ACC112 (cell line): ENCODE data around the gene PLEKHG1.

Experiments used
- H2AFZ ChIP-seq: fragments of 200-600 bp; sonication (generic); one replicate; pipeline ENCODE4 v1.6.0; 2017; ENCODE audit warnings: antibody characterized with exemption, low read length; ENCODE audit not compliant: unreplicated experiment
- H3K27ac ChIP-seq: fragments of 200-600 bp; sonication (generic); 2 replicates; pipeline ENCODE4 v1.5.1; 2014; ENCODE audit warnings: low read depth, mild to moderate bottlenecking, antibody characterized with exemption, low read length, moderate library complexity
- H3K27me3 ChIP-seq: fragments of 200-600 bp; sonication (generic); 2 replicates; pipeline ENCODE4 v1.6.1; 2014; ENCODE audit warnings: mild to moderate bottlenecking, antibody characterized with exemption, low read length, moderate library complexity, mixed read lengths; ENCODE audit not compliant: insufficient read depth
- H3K36me3 ChIP-seq: fragments of 200-600 bp; sonication (generic); 2 replicates; pipeline ENCODE4 v1.6.1; 2016; ENCODE audit warnings: mild to moderate bottlenecking, antibody characterized with exemption, low read length, moderate library complexity, mixed read lengths; ENCODE audit not compliant: insufficient read depth
- H3K4me1 ChIP-seq: fragments of 200-600 bp; sonication (generic); one replicate; pipeline ENCODE4 v1.6.1; 2016; ENCODE audit warnings: low read length, mixed read lengths; ENCODE audit not compliant: insufficient read depth, unreplicated experiment, control insufficient read depth
- H3K4me3 ChIP-seq: fragments of 200-600 bp; sonication (generic); 2 replicates; pipeline ENCODE4 v1.5.1; 2014; ENCODE audit warnings: mild to moderate bottlenecking, low read depth, low read length
- H3K79me2 ChIP-seq: fragments of 200-600 bp; sonication (generic); one replicate; pipeline ENCODE4 v1.6.0; 2016; ENCODE audit warnings: low read length; ENCODE audit not compliant: control insufficient read depth, unreplicated experiment, insufficient read depth

The PLEKHG1 gene

DNA sequence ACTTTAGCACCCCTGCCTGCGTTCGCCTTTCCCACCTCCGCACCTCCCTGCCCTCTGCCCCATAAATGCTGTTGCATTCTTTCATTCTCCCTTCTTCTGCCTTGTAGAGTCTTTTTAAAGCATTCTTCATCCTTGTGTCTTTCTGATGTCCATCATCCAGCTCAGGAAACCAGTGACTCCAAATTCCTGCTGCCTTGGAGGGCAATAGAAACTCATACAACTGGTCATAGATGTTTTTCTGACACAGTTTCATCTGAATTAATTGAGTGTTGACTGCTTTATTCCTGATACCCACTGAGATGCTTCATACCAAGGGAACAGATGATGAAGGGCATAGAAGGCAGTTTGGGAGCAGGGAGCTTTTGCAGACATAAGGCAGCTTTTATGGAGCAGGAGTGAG, 19.6 kb downstream of the PLEKHG1 start:
- Histone ChIP-seq H3K27ac (no peak overlapping the region), H3K27me3 (peaks cover 57% of the 10 kb centered on the region)

GRCh38 chr6:150620244-150620643, 20.6 kb downstream of the PLEKHG1 start:
- Histone ChIP-seq H3K4me1 (no peaks in the 10 kb centered on the region), H3K27me3 (peaks cover 48% of the 10 kb centered on the region), H2AFZ (no peak overlapping the region), H3K4me3 (no peak overlapping the region), H3K36me3 (no peaks in the 10 kb centered on the region), H3K79me2 (no peaks in the 10 kb centered on the region), H3K27ac (no peak overlapping the region)

More for the DNA sequence above, 19.6 kb downstream of the PLEKHG1 start:
- Histone ChIP-seq H3K4me3 (no peak overlapping the region), H3K79me2 (no peaks in the 10 kb centered on the region), H2AFZ (no peak overlapping the region), H3K4me1 (no peaks in the 10 kb centered on the region), H3K36me3 (no peaks in the 10 kb centered on the region)

DNA sequence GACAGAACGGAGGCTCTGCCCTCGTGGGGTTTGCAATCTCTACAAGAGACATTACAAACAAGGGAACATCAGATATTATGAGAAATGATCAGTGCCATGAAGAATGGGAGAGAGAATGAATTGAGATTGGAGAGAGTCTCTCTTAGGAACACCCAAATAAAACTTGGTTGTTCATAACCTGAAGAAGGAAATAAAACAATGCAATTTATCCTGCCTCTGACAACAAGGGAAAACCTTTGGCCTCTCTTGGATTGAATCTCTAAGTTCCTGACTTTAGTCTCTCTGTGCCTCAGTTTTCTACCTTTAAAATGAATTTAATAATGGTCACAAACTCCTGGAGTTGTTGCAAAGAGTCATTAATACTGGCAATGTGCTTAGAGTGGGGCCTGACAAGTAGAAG, 21.1 kb downstream of the PLEKHG1 start:
- H3K79me2 ChIP-seq, result no peaks in the 10 kb centered on the region
- no peaks in the 10 kb centered on the region for H3K36me3 ChIP-seq
- no peak overlapping the region for H2AFZ ChIP-seq
- no peaks in the 10 kb centered on the region for H3K4me1 ChIP-seq
- no peak overlapping the region for H3K4me3 ChIP-seq
- H3K27me3 ChIP-seq, result peaks cover 43% of the 10 kb centered on the region
- no peak overlapping the region for H3K27ac ChIP-seq

GRCh38 chr6:150622476-150622875, 22.8 kb downstream of the PLEKHG1 start:
- Histone ChIP-seq H3K27me3 (peaks cover 27% of the 10 kb centered on the region; the same call in 1 of the 2 replicates), H3K4me3 (no peak overlapping the region), H3K79me2 (no peaks in the 10 kb centered on the region), H3K36me3 (no peaks in the 10 kb centered on the region), H3K4me1 (no peaks in the 10 kb centered on the region), H2AFZ (no peak overlapping the region), H3K27ac (no peak overlapping the region)

GRCh38 chr6:150622941-150623874, 23.5 kb downstream of the PLEKHG1 start:
- H3K27ac ChIP-seq, result no peak overlapping the region
- no peaks in the 10 kb centered on the region for H3K4me1 ChIP-seq
- peaks cover 25% of the 10 kb centered on the region; the same call in 1 of the 2 replicates for H3K27me3 ChIP-seq
- no peak overlapping the region for H3K4me3 ChIP-seq
- no peak overlapping the region for H2AFZ ChIP-seq
- H3K36me3 ChIP-seq, result no peaks in the 10 kb centered on the region
- no peaks in the 10 kb centered on the region for H3K79me2 ChIP-seq

DNA sequence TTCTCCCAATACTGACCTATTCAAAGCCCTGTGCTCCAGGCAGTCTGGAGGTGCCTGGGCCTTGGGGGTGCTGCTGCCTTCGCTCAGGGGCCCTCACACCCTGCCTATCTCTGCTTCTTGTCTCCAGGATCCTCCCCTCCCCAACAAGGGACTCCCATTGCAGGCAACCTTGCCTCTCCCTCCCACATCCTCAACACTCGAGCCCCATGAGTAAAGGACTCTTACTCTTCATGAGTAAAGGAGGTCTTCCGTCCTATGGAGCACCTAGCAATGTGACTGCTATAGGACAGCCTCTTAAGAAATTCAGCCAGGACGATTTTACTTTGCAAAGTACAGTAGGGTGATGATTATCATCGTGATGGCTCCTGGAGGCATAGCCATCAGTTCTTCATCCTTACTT, 24.5 kb downstream of the PLEKHG1 start:
- Histone ChIP-seq H3K27me3 (peaks cover 28% of the 10 kb centered on the region; the same call in 1 of the 2 replicates), H2AFZ (no peak overlapping the region), H3K79me2 (no peaks in the 10 kb centered on the region), H3K4me3 (no peak overlapping the region), H3K27ac (no peak overlapping the region), H3K36me3 (no peaks in the 10 kb centered on the region), H3K4me1 (no peaks in the 10 kb centered on the region)

DNA sequence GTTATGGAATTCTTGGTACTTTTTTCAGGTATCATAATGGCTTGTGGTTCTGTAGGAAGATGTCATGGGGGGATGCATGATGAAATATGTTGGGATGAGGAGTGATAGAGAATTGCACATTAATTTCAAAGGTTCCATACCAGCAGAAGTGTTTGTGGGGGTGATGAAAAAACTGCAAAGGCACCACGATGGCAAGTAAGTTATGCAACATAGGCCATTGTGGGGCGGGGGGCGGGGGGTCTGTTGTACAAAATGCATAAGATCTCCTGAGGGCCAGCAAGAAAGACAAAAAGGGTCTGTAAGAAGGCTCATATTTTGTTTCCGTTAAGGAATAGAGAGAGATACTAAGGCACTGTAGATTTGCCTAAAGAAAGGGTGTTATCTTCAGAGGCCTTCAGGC, 26.2 kb downstream of the PLEKHG1 start:
- no peak overlapping the region for H3K4me3 ChIP-seq
- H2AFZ ChIP-seq, result no peak overlapping the region
- H3K79me2 ChIP-seq, result no peaks in the 10 kb centered on the region
- H3K4me1 ChIP-seq, result no peaks in the 10 kb centered on the region
- peaks cover 22% of the 10 kb centered on the region; the same call in 1 of the 2 replicates for H3K27me3 ChIP-seq
- H3K36me3 ChIP-seq, result no peaks in the 10 kb centered on the region
- H3K27ac ChIP-seq, result no peak overlapping the region

DNA sequence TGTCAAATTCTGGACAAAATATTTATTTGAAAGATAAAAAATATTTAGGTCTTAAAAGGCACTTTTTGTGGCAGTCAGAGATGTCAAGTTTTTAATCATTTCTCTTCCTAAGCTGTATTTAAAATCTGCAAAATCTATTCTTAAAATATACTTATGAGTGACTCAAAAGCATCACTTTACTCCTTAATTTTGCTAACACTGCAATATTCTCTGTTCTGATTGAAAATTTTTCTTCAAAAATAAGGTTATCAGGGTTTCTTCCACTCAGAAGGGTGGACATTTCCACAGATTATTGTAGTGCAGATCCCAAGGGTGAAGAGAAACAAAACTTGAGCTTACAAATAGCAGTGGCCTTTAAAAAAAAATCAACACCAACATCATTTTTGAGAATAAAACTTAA, 27.5 kb downstream of the PLEKHG1 start:
- H3K27me3 ChIP-seq, result peaks cover 24% of the 10 kb centered on the region; the same call in 1 of the 2 replicates
- no peaks in the 10 kb centered on the region for H3K36me3 ChIP-seq
- no peak overlapping the region for H2AFZ ChIP-seq
- H3K27ac ChIP-seq, result no peak overlapping the region
- no peaks in the 10 kb centered on the region for H3K79me2 ChIP-seq
- H3K4me3 ChIP-seq, result no peak overlapping the region
- H3K4me1 ChIP-seq, result no peaks in the 10 kb centered on the region

DNA sequence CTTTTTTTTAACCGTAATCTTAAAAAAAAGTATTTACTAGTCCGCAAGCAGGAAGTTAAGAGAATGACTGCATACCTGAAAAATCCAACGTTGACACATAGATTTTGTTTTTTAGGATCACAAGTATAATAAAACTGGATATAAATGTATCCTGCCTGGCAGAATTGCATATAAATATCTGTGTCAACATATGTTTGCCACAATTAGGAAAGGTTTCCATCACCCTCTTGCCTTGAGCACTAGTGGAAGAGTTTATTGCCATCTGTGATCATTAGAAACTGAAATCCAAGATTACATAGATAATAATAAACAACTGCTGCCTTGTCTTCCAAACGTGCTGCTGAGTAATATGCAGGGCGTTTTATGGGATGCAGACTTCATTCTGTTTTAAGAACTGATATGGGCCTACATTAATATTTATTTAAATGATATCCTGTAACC, 27.9 kb downstream of the PLEKHG1 start:
- Histone ChIP-seq H3K79me2 (no peaks in the 10 kb centered on the region), H3K36me3 (no peaks in the 10 kb centered on the region), H3K4me3 (no peak overlapping the region), H3K4me1 (no peaks in the 10 kb centered on the region), H3K27ac (no peak overlapping the region), H2AFZ (no peak overlapping the region), H3K27me3 (peaks cover 27% of the 10 kb centered on the region; the same call in 1 of the 2 replicates)

GRCh38 chr6:150628908-150629307, 29.2 kb downstream of the PLEKHG1 start:
- Histone ChIP-seq H2AFZ (no peak overlapping the region), H3K4me1 (no peaks in the 10 kb centered on the region), H3K36me3 (no peaks in the 10 kb centered on the region), H3K79me2 (no peaks in the 10 kb centered on the region), H3K27me3 (peaks cover 29% of the 10 kb centered on the region; the same call in 1 of the 2 replicates), H3K4me3 (no peak overlapping the region), H3K27ac (no peak overlapping the region)
